HepG2 (cell line): Measurements from ENCODE around the gene HYAL2. TPM values are rescaled to one million over a fixed set of nuclear protein-coding genes. Genes with fewer than 3 reads are reported as not detected.
A peak's percentile ranks its signal among the peaks of the same experiment; 100 is the strongest.

Source experiments
- ARHGAP35 ChIP-seq: sonication (generic); formaldehyde crosslinking; IDR thresholded peaks from 2 replicates; pipeline ENCODE4 v1.9.0; 2022; ENCODE audit warnings: mild to moderate bottlenecking, inconsistent platforms, moderate library complexity, missing genetic modification reagents, borderline replicate concordance
- ARNT2 ChIP-seq: sonication (generic); formaldehyde crosslinking; IDR thresholded peaks from 2 replicates; pipeline ENCODE4 v1.8.0; 2022; ENCODE audit warnings: mild to moderate bottlenecking, low read depth, missing genetic modification reagents, moderate library complexity
- KDM5A ChIP-seq: fragments of 200-600 bp; sonication (generic); IDR thresholded peaks from 2 replicates; pipeline ENCODE4 v1.7.0; 2018; ENCODE audit warnings: antibody characterized with exemption, mild to moderate bottlenecking, low read length, borderline replicate concordance
- MATR3 ChIP-seq: sonication (generic); formaldehyde crosslinking; IDR thresholded peaks from 2 replicates; pipeline ENCODE4 v1.4.0; 2020; ENCODE audit warnings: missing genetic modification reagents
- MIXL1 ChIP-seq: IDR thresholded peaks from 2 replicates; pipeline ENCODE4 v1.6.1; 2016
- MTF1 ChIP-seq: sonication (generic); formaldehyde crosslinking; IDR thresholded peaks from 2 replicates; pipeline ENCODE4 v1.5.0; 2020; ENCODE audit warnings: missing genetic modification reagents
- NONO ChIP-seq, 2 experiments: fragments of 450-650 bp in 1 of 2; sonication (generic) in 1 of 2; formaldehyde crosslinking in 1 of 2; IDR thresholded peaks in 1 of 2; conservative IDR thresholded peaks in 1 of 2; 2 replicates each; pipeline versions ENCODE4 v1.6.1 to v1.8.0; 2017 to 2022; ENCODE audit warnings: mild to moderate bottlenecking in 1 of 2, missing genetic modification reagents in 1 of 2, moderate library complexity in 1 of 2
- SIN3A ChIP-seq: IDR thresholded peaks from 2 replicates; pipeline ENCODE4 v1.6.1; 2011; ENCODE audit warnings: low read depth, mild to moderate bottlenecking, control low read depth, low read length, borderline replicate concordance
- SIX1 ChIP-seq: sonication (generic); formaldehyde crosslinking; IDR thresholded peaks from 2 replicates; pipeline ENCODE4 v1.4.0; 2020; ENCODE audit warnings: missing genetic modification reagents, borderline replicate concordance
- SKI ChIP-seq: fragments of 450-650 bp; IDR thresholded peaks from one replicate; pipeline ENCODE4 v1.6.1; 2018; ENCODE audit warnings: mild to moderate bottlenecking; ENCODE audit not compliant: partially characterized antibody
- SPEN ChIP-seq: sonication (generic); formaldehyde crosslinking; IDR thresholded peaks from 2 replicates; pipeline ENCODE4 v1.5.1; 2020; ENCODE audit warnings: low read depth, mild to moderate bottlenecking, missing genetic modification reagents
- SRY ChIP-seq: sonication (generic); formaldehyde crosslinking; IDR thresholded peaks from 2 replicates; pipeline ENCODE4 v1.8.0; 2022; ENCODE audit warnings: mild to moderate bottlenecking, missing genetic modification reagents
- ZKSCAN5 ChIP-seq: sonication (generic); formaldehyde crosslinking; IDR thresholded peaks from 2 replicates; pipeline ENCODE4 v1.5.1; 2020; ENCODE audit warnings: mild to moderate bottlenecking, missing genetic modification reagents
- ZNF224 ChIP-seq: sonication (generic); formaldehyde crosslinking; IDR thresholded peaks from 2 replicates; pipeline ENCODE4 v1.5.0; 2020; ENCODE audit warnings: mild to moderate bottlenecking, missing genetic modification reagents
- ZNF674 ChIP-seq: sonication (generic); formaldehyde crosslinking; IDR thresholded peaks from 2 replicates; pipeline ENCODE4 v1.5.0; 2020; ENCODE audit warnings: low read depth, mild to moderate bottlenecking, missing genetic modification reagents
- ZNF703 ChIP-seq: sonication (generic); formaldehyde crosslinking; IDR thresholded peaks from 2 replicates; pipeline ENCODE4 v1.5.1; 2020; ENCODE audit warnings: missing genetic modification reagents, mild to moderate bottlenecking, moderate library complexity, borderline replicate concordance
- ZNF709 ChIP-seq: sonication (generic); formaldehyde crosslinking; IDR thresholded peaks from 2 replicates; pipeline ENCODE4 v1.5.0; 2020; ENCODE audit warnings: mild to moderate bottlenecking, missing genetic modification reagents
- ZNF746 ChIP-seq: sonication (generic); formaldehyde crosslinking; IDR thresholded peaks from 2 replicates; pipeline ENCODE4 v1.8.0; 2022; ENCODE audit warnings: mild to moderate bottlenecking, missing genetic modification reagents
- ZNF768 ChIP-seq: sonication (generic); formaldehyde crosslinking; IDR thresholded peaks from 2 replicates; pipeline ENCODE4 v1.4.0; 2020; ENCODE audit warnings: missing genetic modification reagents
- polyA plus RNA-seq, 8 experiments: library from polyadenylated mRNA; depleted of rRNA in 3 of 8; stranded (reverse) in 7 of 8; unstranded in 1 of 8; fragments of >200 nt; fragmentation: Illumina TruSeq in 4 of 8; extraction: Trizol in 4 of 8; gene quantifications; 2 replicates each; pipeline versions ENCODE4 v1.2.1 to v1.2.3, GENCODE V29; 2011 to 2016; ENCODE audit warnings: low read depth in 4 of 8, missing spikeins in 1 of 8, mixed read lengths in 1 of 8; ENCODE audit not compliant: insufficient read depth in 1 of 8
- total RNA-seq, 5 experiments: library from RNA; depleted of rRNA; stranded (reverse); fragments of >200 nt; fragmentation: Illumina TruSeq; extraction: Trizol; gene quantifications; 2 replicates each; pipeline ENCODE4 v1.2.3, GENCODE V29; 2016; ENCODE audit warnings: low read depth in 1 of 5
- TF ChIP-seq, protein P1 (sequence below): sonication (generic); formaldehyde crosslinking; conservative IDR thresholded peaks from 2 replicates; pipeline ENCODE4 v1.8.0; 2022; ENCODE audit warnings: low read depth, missing genetic modification reagents
- TF ChIP-seq, protein P2 (sequence below): sonication (generic); formaldehyde crosslinking; IDR thresholded peaks from 2 replicates; pipeline ENCODE4 v1.5.0; 2020; ENCODE audit warnings: mild to moderate bottlenecking, missing genetic modification reagents, borderline replicate concordance
- TF ChIP-seq, protein P3 (sequence below): sonication (generic); formaldehyde crosslinking; IDR thresholded peaks from 2 replicates; pipeline ENCODE4 v1.5.0; 2020; ENCODE audit warnings: mild to moderate bottlenecking, missing genetic modification reagents

Gene HYAL2
- total and polyA plus RNA-seq, 2 of the 13 experiments (the other 11 are each of a cell fraction or from before 2014, with no cell fraction given): 76.2 to 102 TPM

DNA sequence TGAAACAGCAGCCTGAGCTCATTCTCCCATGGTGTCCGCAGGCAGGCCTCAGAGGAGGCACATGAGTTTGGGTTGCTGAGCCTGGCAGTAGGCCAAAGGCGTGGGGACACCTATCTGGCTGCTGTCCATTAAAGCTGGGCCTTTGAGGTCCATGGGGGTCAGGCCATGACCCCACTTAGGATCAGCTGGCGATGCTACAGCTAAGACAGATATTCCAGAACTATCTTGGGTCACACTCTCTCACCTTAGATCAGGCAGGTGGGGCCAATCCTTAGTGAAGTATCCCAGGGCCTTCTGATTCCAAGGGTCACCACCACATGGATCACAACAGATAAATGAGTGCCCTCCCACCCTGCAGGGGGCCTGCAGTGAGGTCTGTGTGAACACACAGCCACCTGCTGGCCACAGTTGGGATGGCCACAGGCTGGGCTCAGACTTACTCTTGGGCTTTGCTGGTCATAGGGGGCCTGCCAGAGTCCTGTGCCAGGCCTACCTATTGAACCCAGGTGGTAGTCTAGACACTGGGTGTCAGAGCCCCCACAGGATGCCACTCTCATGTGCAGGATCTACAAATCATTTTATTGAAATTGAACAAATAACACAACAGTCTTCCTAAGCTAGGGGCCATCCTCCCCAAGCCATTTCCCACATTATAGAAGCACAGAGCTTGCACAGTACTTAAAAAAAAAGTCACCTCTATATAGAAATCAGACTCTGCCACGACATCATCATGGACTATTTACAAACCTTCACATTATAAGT is 2.0 kb upstream of the HYAL2 start (continued):
- no peak for TF ChIP-seq ARHGAP35 (CRISPR knock-in tag)
- no peak for TF ChIP-seq SIX1
- no peak for TF ChIP-seq SIN3A
- TF ChIP-seq ZNF768 (CRISPR knock-in tag): peak; percentile 35; the same call in 1 of the 2 replicates
- no peak for TF ChIP-seq ZNF703 (CRISPR knock-in tag)
- TF ChIP-seq, protein P1, sequence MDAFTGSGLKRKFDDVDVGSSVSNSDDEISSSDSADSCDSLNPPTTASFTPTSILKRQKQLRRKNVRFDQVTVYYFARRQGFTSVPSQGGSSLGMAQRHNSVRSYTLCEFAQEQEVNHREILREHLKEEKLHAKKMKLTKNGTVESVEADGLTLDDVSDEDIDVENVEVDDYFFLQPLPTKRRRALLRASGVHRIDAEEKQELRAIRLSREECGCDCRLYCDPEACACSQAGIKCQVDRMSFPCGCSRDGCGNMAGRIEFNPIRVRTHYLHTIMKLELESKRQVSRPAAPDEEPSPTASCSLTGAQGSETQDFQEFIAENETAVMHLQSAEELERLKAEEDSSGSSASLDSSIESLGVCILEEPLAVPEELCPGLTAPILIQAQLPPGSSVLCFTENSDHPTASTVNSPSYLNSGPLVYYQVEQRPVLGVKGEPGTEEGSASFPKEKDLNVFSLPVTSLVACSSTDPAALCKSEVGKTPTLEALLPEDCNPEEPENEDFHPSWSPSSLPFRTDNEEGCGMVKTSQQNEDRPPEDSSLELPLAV (CRISPR knock-in tag): no peak
- TF ChIP-seq ZNF709 (CRISPR knock-in tag): no peak
- TF ChIP-seq, protein P2, sequence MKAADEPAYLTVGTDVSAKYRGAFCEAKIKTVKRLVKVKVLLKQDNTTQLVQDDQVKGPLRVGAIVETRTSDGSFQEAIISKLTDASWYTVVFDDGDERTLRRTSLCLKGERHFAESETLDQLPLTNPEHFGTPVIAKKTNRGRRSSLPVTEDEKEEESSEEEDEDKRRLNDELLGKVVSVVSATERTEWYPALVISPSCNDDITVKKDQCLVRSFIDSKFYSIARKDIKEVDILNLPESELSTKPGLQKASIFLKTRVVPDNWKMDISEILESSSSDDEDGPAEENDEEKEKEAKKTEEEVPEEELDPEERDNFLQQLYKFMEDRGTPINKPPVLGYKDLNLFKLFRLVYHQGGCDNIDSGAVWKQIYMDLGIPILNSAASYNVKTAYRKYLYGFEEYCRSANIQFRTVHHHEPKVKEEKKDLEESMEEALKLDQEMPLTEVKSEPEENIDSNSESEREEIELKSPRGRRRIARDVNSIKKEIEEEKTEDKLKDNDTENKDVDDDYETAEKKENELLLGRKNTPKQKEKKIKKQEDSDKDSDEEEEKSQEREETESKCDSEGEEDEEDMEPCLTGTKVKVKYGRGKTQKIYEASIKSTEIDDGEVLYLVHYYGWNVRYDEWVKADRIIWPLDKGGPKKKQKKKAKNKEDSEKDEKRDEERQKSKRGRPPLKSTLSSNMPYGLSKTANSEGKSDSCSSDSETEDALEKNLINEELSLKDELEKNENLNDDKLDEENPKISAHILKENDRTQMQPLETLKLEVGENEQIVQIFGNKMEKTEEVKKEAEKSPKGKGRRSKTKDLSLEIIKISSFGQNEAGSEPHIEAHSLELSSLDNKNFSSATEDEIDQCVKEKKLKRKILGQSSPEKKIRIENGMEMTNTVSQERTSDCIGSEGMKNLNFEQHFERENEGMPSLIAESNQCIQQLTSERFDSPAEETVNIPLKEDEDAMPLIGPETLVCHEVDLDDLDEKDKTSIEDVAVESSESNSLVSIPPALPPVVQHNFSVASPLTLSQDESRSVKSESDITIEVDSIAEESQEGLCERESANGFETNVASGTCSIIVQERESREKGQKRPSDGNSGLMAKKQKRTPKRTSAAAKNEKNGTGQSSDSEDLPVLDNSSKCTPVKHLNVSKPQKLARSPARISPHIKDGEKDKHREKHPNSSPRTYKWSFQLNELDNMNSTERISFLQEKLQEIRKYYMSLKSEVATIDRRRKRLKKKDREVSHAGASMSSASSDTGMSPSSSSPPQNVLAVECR (CRISPR knock-in tag): peak; percentile 64; the same call in 1 of the 2 replicates
- TF ChIP-seq MTF1: no peak
- TF ChIP-seq, protein P3, sequence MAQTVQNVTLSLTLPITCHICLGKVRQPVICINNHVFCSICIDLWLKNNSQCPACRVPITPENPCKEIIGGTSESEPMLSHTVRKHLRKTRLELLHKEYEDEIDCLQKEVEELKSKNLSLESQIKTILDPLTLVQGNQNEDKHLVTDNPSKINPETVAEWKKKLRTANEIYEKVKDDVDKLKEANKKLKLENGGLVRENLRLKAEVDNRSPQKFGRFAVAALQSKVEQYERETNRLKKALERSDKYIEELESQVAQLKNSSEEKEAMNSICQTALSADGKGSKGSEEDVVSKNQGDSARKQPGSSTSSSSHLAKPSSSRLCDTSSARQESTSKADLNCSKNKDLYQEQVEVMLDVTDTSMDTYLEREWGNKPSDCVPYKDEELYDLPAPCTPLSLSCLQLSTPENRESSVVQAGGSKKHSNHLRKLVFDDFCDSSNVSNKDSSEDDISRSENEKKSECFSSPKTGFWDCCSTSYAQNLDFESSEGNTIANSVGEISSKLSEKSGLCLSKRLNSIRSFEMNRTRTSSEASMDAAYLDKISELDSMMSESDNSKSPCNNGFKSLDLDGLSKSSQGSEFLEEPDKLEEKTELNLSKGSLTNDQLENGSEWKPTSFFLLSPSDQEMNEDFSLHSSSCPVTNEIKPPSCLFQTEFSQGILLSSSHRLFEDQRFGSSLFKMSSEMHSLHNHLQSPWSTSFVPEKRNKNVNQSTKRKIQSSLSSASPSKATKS (CRISPR knock-in tag): no peak
- no peak for TF ChIP-seq SPEN (CRISPR knock-in tag)
- TF ChIP-seq MATR3: no peak
- TF ChIP-seq SRY (CRISPR knock-in tag): no peak
- TF ChIP-seq ZNF746 (CRISPR knock-in tag): no peak
- TF ChIP-seq KDM5A: no peak
- TF ChIP-seq ZNF224 (CRISPR knock-in tag): no peak
- no peak for TF ChIP-seq ZNF674
- 0 out of 2 replicates have a peak, but pooled peaks have one; percentile 27 for TF ChIP-seq ARNT2 (CRISPR knock-in tag)
- TF ChIP-seq ZKSCAN5: no peak
- TF ChIP-seq MIXL1 (CRISPR knock-in tag): no peak
- no peak for TF ChIP-seq NONO (IDR thresholded peaks at IDR 0.05)
- no peak; the same call in 1 of the 2 replicates for TF ChIP-seq NONO (CRISPR knock-in tag; conservative IDR thresholded peaks at IDR 0.05)
- no peak for TF ChIP-seq SKI
